Suprapubic skin (tissue), 4 donors: ENCODE measurements around the gene ATP2C2. TPM values are rescaled to one million over a fixed set of nuclear protein-coding genes. Genes with fewer than 3 reads are reported as not detected.
A peak's percentile ranks its signal among the peaks of the same experiment; 100 is the strongest.
"Not testable (repeated sequence)": the region's sequence is repeated elsewhere in the genome, so short reads cannot be mapped to it uniquely, and the experiment has no call there.

Source experiments
- DNase-seq, 2 donors: peaks; one replicate each; pipeline ENCODE4 v3.0.0-alpha.2; 2019; ENCODE audit warnings: low spot score in 2 of 2
- H3K27ac ChIP-seq: fragments of 200-600 bp; sonication (generic); one replicate; pipeline ENCODE4 v1.5.1; 2019
- H3K27me3 ChIP-seq: fragments of 200-600 bp; sonication (generic); one replicate; pipeline ENCODE4 v1.5.1; 2019
- H3K36me3 ChIP-seq: fragments of 200-600 bp; sonication (generic); one replicate; pipeline ENCODE4 v1.5.1; 2019
- H3K4me1 ChIP-seq: fragments of 200-600 bp; sonication (generic); one replicate; pipeline ENCODE4 v1.5.1; 2019
- H3K4me3 ChIP-seq: fragments of 200-600 bp; sonication (generic); one replicate; pipeline ENCODE4 v1.5.1; 2019; ENCODE audit warnings: mild to moderate bottlenecking
- H3K9me3 ChIP-seq: fragments of 200-600 bp; sonication (generic); one replicate; pipeline ENCODE4 v1.5.1; 2019
- EP300 ChIP-seq: sonication (generic); formaldehyde crosslinking; IDR thresholded peaks from one replicate; pipeline ENCODE4 v1.6.1; 2017; ENCODE audit warnings: antibody characterized with exemption
- POLR2A ChIP-seq, 2 donors: fragments of 450-650 bp; IDR thresholded peaks; one replicate each; pipeline ENCODE4 v1.6.1; 2017; ENCODE audit warnings: antibody characterized with exemption in 2 of 2, mild to moderate bottlenecking in 2 of 2, moderate library complexity in 2 of 2
- POLR2AphosphoS5 ChIP-seq, 3 donors: sonication (generic); formaldehyde crosslinking; IDR thresholded peaks; one replicate each; pipeline ENCODE4 v1.6.1; 2017; ENCODE audit warnings: antibody characterized with exemption in 3 of 3
- WGBS: methylation state at CpG from one replicate; pipeline ENCODE4 v1.1.5; 2018; 5-methylcytosine and 5-hydroxymethylcytosine counted together
- total RNA-seq, 4 donors: library from RNA; depleted of rRNA; stranded (reverse); fragments of >200 nt; gene quantifications; one replicate each; pipeline ENCODE4 v1.1.0, GENCODE V29; 2016
- TF ChIP-seq, protein P1 (sequence below), 2 donors: fragments of 200-600 bp in 1 of 2; fragments of 450-650 bp in 1 of 2; sonication (generic) in 1 of 2; IDR thresholded peaks; one replicate each; pipeline ENCODE4 v1.5.1; 2016 to 2019; ENCODE audit warnings: antibody characterized with exemption in 2 of 2, mild to moderate bottlenecking in 1 of 2, moderate library complexity in 1 of 2

Gene ATP2C2
- total RNA-seq, 4 donors from 2014 or later = 28.0 to 85.6 (median 40.3) TPM

DNA sequence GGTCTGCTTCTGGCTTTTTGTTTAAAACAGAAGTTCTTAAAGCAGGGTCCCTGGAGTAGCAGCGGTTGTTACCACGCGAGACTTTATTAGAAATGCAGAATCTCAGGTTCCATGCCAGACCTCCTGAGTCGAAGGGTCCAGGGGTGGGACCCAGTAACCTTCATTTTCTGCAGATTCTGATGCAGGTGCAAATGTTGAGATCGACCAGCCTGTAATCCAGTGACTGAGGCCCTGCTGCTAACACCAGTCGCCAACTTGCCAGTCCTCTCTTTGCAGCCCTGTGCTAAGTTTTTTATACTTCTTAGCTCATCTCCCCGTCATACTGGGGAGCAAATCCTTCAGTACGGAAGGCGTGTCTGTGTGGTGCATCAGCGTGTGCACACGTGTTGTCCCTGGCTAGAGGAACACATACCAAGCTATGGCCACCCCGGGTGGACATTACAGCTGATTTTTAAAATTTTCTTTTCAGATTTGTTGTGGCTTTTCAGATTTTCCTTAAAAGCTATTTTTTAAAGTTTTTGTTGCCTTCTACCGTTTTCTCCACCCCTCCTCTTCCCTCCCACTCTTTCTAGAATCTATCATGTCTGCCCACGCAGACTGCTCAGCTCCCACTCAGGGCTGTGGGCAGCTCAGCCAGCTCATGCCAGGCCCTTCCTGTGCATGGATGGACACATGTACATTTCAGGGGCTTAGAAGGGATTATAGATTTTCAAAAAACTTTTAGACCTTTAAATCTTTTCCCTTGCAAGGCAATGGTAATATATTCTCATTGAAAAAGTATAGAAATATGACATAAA, 78.5 kb downstream of the ATP2C2 start:
- TF ChIP-seq POLR2A (IDR thresholded peaks at IDR 0.05) = no peak
- no peaks in the 10 kb centered on the region for H3K4me1 ChIP-seq
- no peaks in the 10 kb centered on the region for H3K9me3 ChIP-seq
- H3K27me3 ChIP-seq = peaks cover 11% of the 10 kb centered on the region
- no peak overlapping the region for H3K4me3 ChIP-seq
- no peak overlapping the region for H3K27ac ChIP-seq
- no peaks in the 10 kb centered on the region for H3K36me3 ChIP-seq
- no peak for DNase-seq
- 75% methylated on average over 14 of the region's 14 CpGs for WGBS

DNA sequence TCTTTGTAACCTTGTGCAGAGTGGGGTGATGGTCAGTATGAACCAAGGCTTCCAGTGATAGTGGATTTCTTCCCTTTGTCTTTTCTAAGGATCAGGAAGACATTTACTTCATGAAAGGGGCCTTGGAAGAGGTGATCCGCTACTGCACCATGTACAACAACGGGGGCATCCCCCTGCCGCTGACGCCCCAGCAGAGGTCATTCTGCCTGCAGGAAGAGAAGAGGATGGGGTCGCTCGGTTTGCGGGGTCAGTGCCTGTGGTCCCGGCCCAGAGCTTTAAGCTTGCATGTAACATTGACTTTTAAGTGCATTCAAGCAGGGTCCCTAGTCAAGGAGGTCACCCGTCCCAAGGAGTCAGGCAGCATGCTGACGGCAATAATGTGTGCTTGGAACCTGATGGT, 80.1 kb downstream of the ATP2C2 start:
- Histone ChIP-seq H3K4me1 (no peaks in the 10 kb centered on the region), H3K9me3 (no peaks in the 10 kb centered on the region), H3K27ac (no peak overlapping the region), H3K36me3 (no peaks in the 10 kb centered on the region), H3K27me3 (peaks cover 3% of the 10 kb centered on the region), H3K4me3 (no peak overlapping the region)
- TF ChIP-seq POLR2A (IDR thresholded peaks at IDR 0.05) (no peak), POLR2AphosphoS5 (IDR thresholded peaks at IDR 0.05) (no peak), EP300 (no peak)
- TF ChIP-seq, protein P1, sequence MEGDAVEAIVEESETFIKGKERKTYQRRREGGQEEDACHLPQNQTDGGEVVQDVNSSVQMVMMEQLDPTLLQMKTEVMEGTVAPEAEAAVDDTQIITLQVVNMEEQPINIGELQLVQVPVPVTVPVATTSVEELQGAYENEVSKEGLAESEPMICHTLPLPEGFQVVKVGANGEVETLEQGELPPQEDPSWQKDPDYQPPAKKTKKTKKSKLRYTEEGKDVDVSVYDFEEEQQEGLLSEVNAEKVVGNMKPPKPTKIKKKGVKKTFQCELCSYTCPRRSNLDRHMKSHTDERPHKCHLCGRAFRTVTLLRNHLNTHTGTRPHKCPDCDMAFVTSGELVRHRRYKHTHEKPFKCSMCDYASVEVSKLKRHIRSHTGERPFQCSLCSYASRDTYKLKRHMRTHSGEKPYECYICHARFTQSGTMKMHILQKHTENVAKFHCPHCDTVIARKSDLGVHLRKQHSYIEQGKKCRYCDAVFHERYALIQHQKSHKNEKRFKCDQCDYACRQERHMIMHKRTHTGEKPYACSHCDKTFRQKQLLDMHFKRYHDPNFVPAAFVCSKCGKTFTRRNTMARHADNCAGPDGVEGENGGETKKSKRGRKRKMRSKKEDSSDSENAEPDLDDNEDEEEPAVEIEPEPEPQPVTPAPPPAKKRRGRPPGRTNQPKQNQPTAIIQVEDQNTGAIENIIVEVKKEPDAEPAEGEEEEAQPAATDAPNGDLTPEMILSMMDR (IDR thresholded peaks at IDR 0.05) = no peak
- DNase-seq = peak; percentile 35 to 37
- 97% methylated on average over 10 of the region's 10 CpGs for WGBS

DNA sequence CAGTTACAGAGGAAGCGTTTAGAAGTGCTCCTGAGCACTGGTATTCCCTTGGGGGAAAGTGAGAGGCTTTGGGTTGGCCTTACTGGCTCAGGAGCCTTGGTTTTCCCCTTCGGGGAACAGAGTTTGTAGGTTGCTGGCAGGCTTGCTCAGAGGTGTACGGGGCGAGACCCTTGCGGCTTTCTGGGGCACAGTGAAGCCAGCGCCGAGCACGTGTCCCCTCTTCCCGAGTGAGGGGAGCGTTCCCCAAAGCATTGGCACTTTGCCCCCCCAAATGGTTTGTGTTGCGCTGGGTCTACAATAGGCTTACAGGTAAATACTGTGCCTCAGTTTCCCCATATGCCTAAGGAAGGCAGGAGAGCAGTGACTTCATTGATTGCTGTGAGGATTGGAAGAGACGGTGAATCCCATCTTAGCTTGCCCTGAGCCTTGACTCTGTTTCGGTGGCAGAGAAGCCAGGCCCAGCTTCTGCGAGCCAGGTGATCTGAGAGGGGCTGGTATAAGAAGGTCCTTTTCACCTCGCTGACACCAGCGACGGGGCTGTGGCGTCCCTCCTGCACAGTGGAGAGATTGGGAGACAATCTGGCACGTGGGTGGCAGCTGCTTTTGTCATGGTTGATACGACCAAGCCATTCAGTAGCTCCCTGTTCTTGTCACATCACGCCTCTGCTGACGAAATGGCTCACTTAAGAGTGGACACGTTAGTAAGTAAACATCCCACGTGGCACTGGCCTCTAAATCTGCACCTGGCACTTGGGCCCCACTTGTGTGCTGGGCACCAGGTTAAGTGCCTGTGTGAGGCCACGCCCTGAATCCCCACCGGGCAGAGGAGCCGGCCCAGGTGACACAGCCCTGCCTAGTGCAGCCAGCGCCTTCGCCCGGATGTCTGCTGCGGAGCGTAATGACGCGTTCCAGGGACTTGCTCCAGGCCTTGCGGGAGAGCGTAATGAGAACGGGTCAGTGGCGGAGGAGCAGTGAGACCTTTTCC, 81.1 kb downstream of the ATP2C2 start:
- Histone ChIP-seq H3K27ac (no peak overlapping the region), H3K27me3 (no peaks in the 10 kb centered on the region), H3K36me3 (no peaks in the 10 kb centered on the region), H3K9me3 (no peaks in the 10 kb centered on the region), H3K4me1 (no peaks in the 10 kb centered on the region), H3K4me3 (no peak overlapping the region)
- TF ChIP-seq EP300 (no peak), POLR2A (IDR thresholded peaks at IDR 0.05) (no peak), POLR2AphosphoS5 (IDR thresholded peaks at IDR 0.05) (no peak)
- TF ChIP-seq, protein P1 (IDR thresholded peaks at IDR 0.05) = no peak
- 78% methylated on average over 21 of the region's 38 CpGs for WGBS
- DNase-seq = peak; percentile 40 to 67

DNA sequence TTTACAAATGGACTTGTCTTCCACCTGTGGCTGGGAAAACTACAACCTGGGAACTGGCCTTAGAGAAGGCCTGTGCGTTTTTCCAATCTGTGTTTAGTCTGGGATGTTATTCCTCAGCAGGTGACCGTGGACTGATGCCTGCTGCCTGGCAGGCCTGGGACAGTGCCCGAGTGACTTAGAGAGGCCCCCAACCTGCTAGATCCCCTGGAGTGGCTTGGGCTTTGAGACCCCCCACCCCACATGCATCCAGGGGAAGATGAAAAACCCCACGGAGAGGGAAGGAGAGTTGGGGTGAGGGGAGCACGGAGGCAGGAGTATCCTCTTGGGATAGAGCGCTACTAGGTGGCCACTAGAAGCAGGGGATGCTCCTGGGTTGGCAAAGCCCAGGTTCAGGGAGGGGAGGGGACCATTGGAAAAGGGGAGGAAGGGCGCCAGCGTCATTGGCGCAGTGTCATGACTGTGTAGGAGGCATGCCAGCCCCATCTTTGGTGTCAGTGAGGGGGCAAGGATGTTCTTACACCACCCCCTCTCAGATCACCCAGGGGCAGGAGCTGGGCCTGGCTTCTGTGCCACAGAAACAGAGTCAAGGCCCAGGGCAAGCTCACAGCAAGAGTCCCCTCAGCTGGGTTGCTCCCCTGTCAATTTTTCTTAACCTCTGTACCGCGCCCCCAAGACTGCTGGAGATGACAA, 82.0 kb downstream of the ATP2C2 start:
- TF ChIP-seq, protein P1 (IDR thresholded peaks at IDR 0.05) = no peak
- TF ChIP-seq POLR2A (IDR thresholded peaks at IDR 0.05) (no peak), POLR2AphosphoS5 (IDR thresholded peaks at IDR 0.05) (no peak), EP300 (no peak)
- Histone ChIP-seq H3K4me3 (no peak overlapping the region), H3K27me3 (no peaks in the 10 kb centered on the region), H3K4me1 (no peaks in the 10 kb centered on the region), H3K36me3 (no peaks in the 10 kb centered on the region), H3K9me3 (no peaks in the 10 kb centered on the region), H3K27ac (no peak overlapping the region)
- 89% methylated on average over 11 of the region's 11 CpGs for WGBS
- DNase-seq = peak in 1 of 2 donors; percentile 60

DNA sequence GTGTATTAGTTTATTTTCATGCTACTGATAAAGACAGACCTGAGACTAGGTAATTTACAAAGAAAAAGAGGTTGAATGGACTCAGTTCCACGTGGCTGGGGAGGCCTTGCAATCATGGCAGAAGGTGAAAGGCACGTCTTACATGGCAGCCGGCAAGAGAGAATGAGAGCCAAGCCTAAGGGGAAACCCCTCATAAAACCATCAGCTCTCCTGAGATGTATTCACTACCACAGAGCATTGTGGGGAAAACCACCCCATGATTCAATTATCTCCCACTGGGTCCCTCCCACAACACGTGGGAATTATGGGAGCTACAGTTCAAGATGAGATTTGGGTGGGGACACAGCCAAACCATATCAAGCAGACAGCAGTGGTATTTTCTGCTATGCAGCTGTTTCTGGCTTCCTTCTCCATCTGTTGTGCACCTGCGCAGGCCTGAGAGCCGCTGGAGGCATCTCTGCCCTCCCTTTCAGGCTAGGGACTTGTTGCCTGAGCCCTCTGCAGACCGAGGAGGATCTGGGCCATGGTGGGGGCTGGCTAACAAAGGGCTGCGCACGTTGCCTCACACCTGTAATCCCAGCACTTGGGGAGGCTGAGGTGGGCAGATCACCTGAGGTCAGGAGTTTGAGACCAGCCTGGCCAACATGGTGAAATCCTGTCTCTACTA, 82.8 kb downstream of the ATP2C2 start:
- not testable (repeated sequence) for H3K27ac ChIP-seq, H3K36me3 ChIP-seq, H3K27me3 ChIP-seq, H3K9me3 ChIP-seq, H3K4me3 ChIP-seq, H3K4me1 ChIP-seq
- 73% methylated on average over 9 of the region's 9 CpGs for WGBS
- DNase-seq = peak in 1 of 2 donors; percentile 23
